Measurements from ENCODE around the gene PAN3.
A peak's percentile ranks its signal among the peaks of the same experiment; 100 is the strongest.

The PAN3 gene

GRCh38 chr13:28219408-28220099 lies 81.2 kb downstream of the PAN3 start:
- H3K4me3 ChIP-seq (ENCODE audit: low read length), result no peak overlapping the region
- TF ChIP-seq CTCF (conservative IDR thresholded peaks at IDR 0.05; ENCODE audit: low read length), result no peak
- DNase-seq (ENCODE audit: low read depth), result no peak

GRCh38 chr13:28220166-28220565 lies 81.8 kb downstream of the PAN3 start:
- peak; percentile 9 for DNase-seq (ENCODE audit: low read depth)
- TF ChIP-seq CTCF (conservative IDR thresholded peaks at IDR 0.05; ENCODE audit: low read length), result no peak
- H3K4me3 ChIP-seq (ENCODE audit: low read length), result no peak overlapping the region

- no peak overlapping the region for H3K4me3 ChIP-seq (ENCODE audit: low read length)
- DNase-seq (ENCODE audit: low read depth), result no peak
- no peak for TF ChIP-seq CTCF (conservative IDR thresholded peaks at IDR 0.05; ENCODE audit: low read length)
Measured at GRCh38 chr13:28229522-28230411, 91.4 kb downstream of the PAN3 start.

GRCh38 chr13:28231642-28232041 lies 93.3 kb downstream of the PAN3 start:
- H3K4me3 ChIP-seq (ENCODE audit: low read length), result no peak overlapping the region
- TF ChIP-seq CTCF (conservative IDR thresholded peaks at IDR 0.05; ENCODE audit: low read length), result no peak
- DNase-seq (ENCODE audit: low read depth), result no peak

GRCh38 chr13:28237944-28238343 lies 99.6 kb downstream of the PAN3 start:
- TF ChIP-seq CTCF (conservative IDR thresholded peaks at IDR 0.05; ENCODE audit: low read length), result no peak
- DNase-seq (ENCODE audit: low read depth), result no peak
- H3K4me3 ChIP-seq (ENCODE audit: low read length), result no peak overlapping the region

GRCh38 chr13:28239374-28239773 lies 101.0 kb downstream of the PAN3 start:
- DNase-seq (ENCODE audit: low read depth), result peak; percentile 11
- no peak overlapping the region for H3K4me3 ChIP-seq (ENCODE audit: low read length)
- no peak for TF ChIP-seq CTCF (conservative IDR thresholded peaks at IDR 0.05; ENCODE audit: low read length)

GRCh38 chr13:28245465-28245864 lies 107.1 kb downstream of the PAN3 start:
- DNase-seq (ENCODE audit: low read depth), result no peak
- TF ChIP-seq CTCF (conservative IDR thresholded peaks at IDR 0.05; ENCODE audit: low read length), result no peak

More at GRCh38 chr13:28245465-28245864, 107.1 kb downstream of the PAN3 start:
- no peak overlapping the region for H3K4me3 ChIP-seq (ENCODE audit: low read length)
